Skin epidermis (tissue), 12 donors: ENCODE measurements around the gene RABGAP1L.
"Not testable (repeated sequence)": the region's sequence is repeated elsewhere in the genome, so short reads cannot be mapped to it uniquely, and the experiment has no call there.

ENCODE experiments used
- H3K27ac ChIP-seq, 21 experiments: fragments of 200-600 bp; sonication (generic) in 11 of 21; one replicate each; pipeline ENCODE4 v1.5.0; 2020; ENCODE audit warnings: mild to moderate bottlenecking in 3 of 21, inconsistent platforms in 2 of 21, moderate library complexity in 2 of 21
- H3K4me3 ChIP-seq, 7 experiments: fragments of 200-600 bp; sonication (generic) in 2 of 7; one replicate each; pipeline ENCODE4 v1.5.0; 2020; ENCODE audit warnings: inconsistent platforms in 2 of 7, mild to moderate bottlenecking in 2 of 7, moderate library complexity in 1 of 7

The RABGAP1L gene

DNA sequence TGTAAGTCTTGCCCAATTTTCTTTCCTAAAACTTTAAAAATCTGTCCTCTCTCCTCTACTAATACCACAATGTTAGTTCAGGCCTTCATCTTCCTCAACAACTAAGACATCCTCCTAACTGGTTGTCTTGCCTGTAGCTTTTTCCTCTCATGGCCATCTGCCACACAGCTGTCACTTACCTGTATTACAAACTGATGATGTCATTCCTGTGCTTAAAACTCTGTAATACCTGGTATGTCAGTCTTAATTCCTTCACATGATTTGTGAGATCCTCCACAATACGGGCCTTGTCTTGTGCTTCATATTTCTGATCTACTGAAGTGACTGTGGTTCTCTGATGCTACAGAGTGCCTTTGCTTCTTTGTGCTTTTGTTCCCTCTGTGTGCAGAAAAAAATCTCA, 854.1 kb downstream of the RABGAP1L start:
- Histone ChIP-seq H3K27ac (no peak overlapping the region), H3K4me3 (no peak overlapping the region)

DNA sequence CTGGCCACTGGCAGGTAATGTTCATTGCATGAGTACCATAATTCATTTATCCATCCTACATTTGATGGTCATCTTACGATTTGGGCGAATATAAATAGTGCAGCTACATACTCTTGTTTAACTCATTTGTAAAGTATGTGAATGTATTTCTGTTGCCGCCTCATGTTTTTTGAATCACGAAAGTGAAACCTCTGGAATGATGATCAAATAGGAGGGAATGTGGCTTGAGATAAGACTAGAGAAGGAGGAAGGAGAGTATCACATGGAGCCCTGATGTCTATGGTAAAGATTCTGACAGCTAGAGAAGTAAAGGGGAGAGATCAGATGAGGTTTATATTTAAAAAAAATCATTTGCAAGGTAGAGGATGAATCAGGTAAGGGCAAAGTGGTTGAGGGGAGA, 855.9 kb downstream of the RABGAP1L start:
- Histone ChIP-seq H3K4me3 (no peak overlapping the region), H3K27ac (no peak overlapping the region)

DNA sequence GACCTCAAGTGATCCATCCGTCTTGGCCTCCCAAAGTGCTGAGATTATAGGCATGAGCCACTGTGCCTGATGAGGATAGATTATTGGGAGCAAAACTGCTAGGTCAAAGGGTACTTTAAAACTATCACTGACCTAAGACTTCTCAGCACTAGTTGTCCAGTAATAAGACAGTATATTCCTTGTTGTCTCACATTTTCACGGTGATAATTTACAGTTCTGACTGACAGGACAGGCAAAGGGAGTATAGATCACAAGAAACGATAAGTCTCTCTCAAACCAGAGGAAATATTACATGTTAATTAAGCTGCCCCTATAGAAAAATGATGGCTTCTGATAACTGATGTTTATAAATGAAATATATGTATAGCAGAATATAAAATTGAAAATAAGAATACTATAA, 860.2 kb downstream of the RABGAP1L start:
- Histone ChIP-seq H3K27ac (no peak overlapping the region), H3K4me3 (no peak overlapping the region)

DNA sequence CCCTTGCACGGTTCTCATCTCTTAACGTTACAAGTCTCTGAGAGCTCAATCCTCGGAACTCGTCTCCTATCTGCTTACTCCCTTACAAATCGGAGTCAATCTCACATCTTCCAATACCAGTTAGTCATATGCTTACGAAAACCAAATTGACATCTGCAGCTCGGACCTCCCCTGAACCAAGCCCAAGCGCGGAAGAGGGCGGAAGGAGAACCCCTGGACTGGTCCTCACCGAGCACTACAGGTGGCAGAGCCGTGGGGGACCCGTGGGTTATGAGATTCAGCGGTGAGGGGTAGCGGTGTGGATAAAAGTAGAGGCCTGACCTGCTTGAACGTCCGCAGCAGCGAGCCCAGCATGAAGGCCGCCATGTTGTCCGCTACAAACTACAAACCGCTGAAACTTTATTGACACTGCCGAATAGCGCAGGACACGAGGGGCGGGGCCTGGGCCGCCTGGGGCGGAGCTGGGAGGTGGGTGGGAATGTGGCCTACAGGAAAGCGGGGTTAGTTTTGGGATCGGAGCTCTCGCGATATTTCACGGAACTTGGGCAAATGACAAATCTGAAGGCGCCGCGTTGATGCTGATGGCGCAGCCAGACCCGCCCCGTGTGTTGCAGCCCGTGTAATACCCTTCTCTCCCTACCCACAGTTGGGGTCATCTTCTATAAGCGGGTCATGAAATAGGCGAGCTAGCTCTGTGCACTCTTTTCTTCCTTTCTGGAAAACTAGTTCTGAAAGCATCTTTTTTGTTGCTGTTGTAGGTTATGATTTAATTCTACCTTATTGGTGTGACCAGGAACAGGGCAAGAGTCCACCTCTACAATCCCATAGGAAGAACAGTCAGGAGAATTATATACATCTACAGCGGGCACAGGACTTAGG, 864.0 kb downstream of the RABGAP1L start, which contains the start of gene MRPS14:
TSS of gene MRPS14 (minus strand) at position 383 of the 879 bp plus-strand sequence. CDS start at position 366, 17 bp downstream.
- peak within 1 kb of the TSS; percentile 67 to 93 (median 80) for H3K4me3 ChIP-seq
- peak within 1 kb of the TSS; percentile 4 to 92 (median 85) for H3K27ac ChIP-seq

DNA sequence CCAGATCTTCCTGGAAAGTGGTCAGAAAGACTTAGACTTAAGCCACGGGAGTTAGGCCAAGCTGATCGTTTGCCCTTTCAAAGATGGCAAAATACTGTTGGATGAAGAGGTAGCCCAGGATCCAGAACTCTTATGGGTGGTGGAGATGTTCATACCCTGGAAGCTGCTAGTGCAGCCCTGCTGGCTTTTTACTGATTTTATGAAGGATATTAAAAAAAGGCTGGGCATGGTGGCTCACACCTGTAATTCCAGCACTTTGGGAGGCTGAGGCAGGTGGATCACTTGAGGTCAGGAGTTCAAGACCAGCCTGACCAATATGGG, 864.6 kb downstream of the RABGAP1L start:
- Histone ChIP-seq H3K27ac (peak overlapping the region in 18 of 21 experiments; percentile 60 to 92 (median 86)), H3K4me3 (peak overlapping the region; percentile 67 to 93 (median 80))

DNA sequence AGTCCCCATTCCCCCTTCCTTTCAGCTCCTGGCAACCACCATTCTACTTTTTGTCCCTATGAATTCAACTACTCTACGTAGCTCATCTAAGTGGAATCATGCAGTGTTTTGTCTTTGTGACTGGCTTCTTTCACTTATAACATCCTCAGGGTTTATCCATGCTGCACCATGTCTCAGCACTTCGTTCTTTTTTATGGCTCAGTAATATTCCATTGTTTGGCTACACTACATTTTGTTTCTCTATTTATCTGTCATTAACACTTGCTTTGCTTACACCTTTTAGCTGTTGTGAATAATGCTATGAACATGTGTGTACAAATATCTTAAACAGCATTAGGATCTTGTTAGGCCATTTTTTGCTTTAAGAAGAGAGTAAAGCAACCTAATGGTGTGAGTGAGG, 865.5 kb downstream of the RABGAP1L start:
- Histone ChIP-seq H3K4me3 (no peak overlapping the region), H3K27ac (peak overlapping the region in 1 of 21 experiments; percentile 6)

DNA sequence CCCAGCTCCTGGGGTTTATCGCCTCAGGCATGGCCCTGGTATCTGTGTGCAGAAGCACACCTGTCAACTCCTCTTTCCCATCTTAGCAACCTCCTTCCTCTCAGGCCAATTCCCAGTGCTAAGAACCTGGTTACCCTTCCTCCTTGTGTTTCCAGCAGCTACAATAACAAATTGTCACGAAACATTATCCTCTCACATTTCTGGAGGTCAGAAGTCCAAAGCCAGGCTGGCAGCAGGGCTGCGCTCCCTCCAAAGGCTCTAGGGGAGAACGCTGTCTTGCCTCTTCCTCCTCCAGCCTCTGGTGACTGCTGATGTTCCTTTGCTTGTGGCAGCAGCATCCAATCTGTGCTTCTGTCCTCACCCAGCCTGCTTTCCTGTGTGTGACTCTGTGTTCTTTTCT, 874.6 kb downstream of the RABGAP1L start:
- Histone ChIP-seq H3K4me3 (no peak overlapping the region), H3K27ac (no peak overlapping the region)

DNA sequence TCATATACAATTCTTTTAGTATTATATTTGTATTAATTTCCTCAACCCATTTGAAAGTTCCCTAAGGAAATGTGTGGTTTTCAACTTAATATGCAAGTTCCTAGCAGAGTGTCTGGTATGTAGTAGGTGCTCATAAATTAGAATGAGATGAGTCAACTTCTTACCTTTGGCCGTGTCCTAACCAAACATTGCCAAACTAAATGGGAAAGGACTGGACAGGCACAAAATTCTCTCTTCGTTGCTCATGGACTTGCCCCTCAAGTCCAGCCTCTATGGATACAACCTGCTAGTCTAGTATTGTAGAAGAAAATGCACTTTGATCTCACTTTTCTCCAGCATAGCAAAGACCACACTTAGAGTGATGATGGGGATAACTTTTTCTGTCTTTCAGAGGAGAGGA, 875.5 kb downstream of the RABGAP1L start:
- no peak overlapping the region for H3K27ac ChIP-seq

DNA sequence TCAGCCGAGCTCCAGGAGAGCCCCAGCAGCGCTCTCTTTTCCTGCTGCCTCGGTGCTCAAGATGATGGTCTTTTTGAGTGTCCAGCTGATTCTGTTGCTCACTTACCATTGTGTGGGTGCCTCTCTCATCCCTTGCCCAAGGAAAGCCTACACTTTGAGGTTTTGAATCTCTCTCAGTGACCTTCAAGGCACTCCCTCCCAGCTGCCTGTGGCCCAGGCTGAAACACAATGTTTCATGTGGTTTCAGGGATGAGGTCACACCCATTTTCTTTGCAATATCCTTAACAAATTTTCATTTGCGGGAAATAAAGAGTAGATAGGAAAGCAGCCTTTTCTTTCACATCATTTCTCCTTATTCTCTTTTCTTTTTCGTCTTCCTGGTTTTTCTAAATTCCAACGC, 876.5 kb downstream of the RABGAP1L start:
- Histone ChIP-seq H3K4me3 (no peak overlapping the region), H3K27ac (peak overlapping the region in 2 of 21 experiments; percentile 51 to 52)

More for the DNA sequence above, 875.5 kb downstream of the RABGAP1L start:
- H3K4me3 ChIP-seq: no peak overlapping the region

DNA sequence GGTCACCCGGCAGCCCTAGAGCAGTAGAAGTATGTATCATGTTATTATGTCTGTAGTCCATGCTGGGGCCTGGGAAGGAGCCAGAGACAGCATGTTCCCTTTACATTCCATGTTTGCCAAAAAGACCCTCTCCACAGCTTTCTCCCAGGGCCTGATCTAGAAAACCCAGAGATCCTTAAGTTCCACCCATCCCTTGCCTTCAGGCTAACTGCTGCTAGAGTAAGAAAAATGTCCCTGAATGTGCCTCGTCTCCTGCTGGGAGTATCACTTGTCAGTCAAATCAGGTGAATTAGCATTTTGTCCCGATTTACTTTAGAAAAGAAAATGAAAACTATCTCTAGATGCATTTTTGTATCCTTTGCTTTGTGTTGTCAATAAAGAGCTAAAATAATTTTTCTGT, 877.2 kb downstream of the RABGAP1L start:
- H3K4me3 ChIP-seq: no peak overlapping the region
- peak overlapping the region in 3 of 21 experiments; percentile 47 to 52 (median 51) for H3K27ac ChIP-seq

DNA sequence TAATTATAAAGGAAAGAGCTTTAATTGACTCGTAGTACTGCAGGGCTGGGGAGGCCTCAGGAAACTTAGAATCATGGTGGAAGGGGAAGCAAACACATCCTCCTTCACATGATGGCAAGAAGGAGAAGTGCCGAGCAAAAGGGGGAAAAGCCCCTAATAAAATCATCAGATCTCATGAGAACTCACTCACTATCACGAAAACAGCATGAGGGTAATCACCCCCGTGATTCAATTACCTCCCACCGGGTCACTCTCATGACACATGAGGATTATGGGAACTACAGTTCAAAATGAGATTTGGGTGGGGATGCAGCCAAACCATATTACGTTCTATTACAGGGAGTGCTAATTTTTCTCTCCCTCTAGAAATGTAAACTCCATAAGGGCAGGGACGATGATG, 878.1 kb downstream of the RABGAP1L start:
- no peak overlapping the region for H3K4me3 ChIP-seq
- peak overlapping the region in 2 of 21 experiments; percentile 41 to 52 for H3K27ac ChIP-seq

DNA sequence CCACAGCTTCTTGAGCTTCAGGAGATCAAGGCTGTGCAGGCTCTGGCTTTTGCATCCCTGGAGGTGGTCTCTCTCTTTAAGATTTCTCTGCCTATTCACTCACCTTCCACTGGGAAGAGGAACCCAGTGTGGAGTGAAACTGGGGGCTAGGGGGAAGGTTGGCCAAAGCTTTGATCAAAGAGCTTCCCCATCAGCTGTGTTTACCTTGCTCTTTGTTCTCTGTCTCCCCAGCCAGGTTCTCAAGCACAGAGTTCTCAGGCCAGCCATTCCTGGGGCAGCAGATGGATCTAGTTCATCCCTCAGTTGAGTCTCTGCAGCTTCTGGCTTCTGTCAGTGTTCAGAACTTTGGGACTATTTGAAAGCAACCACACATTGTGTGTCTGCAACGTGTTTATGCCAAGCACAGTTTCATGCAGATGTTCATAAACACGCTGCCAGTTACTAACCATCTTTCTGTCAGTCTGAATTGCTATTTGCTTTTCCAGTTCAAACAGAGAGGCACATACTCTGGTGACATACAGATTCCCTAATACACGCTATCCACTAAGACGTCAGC, 881.1 kb downstream of the RABGAP1L start:
- Histone ChIP-seq H3K4me3 (no peak overlapping the region), H3K27ac (peak overlapping the region in 3 of 21 experiments; percentile 37 to 54 (median 45))

DNA sequence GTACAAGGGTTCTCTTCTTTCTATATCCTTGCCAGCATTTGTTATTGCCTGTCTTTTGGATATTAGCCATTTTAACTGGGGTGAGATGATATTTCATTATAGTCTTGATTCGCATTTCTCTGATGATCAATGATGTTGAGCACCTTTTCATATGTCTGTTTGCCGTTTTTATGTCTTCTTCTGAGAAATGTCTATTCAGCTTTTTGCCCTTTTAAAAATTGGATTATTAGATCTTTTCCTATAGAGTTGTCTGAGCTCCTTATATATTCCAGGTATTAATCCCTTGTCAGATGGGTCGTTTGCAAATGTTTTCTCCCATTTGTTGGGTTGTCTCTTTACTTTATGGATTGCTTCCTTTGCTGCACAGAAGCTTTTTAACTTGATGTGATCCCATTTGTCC, 883.3 kb downstream of the RABGAP1L start:
- Histone ChIP-seq H3K27ac (no peak overlapping the region), H3K4me3 (no peak overlapping the region)

DNA sequence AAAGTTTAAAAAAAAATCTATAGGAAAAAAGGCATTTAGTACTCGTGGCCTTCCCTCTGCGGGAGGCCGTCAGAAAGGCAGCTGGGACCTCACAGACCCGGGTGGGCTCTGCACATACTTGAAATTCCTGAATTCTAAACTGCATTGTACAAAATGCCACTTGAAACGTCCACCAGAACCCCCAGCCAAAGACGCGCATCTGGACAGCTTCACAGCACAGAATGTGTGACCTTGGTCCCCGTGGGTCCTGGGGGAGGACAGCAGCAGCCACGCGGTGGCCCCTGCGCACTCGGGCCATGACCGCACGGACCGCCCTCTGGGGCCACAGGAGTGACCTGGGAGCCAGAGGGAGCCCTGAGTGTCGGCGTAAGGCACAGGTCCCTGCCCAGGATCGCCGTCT, 884.5 kb downstream of the RABGAP1L start:
- H3K4me3 ChIP-seq: no peak overlapping the region
- H3K27ac ChIP-seq: no peak overlapping the region

DNA sequence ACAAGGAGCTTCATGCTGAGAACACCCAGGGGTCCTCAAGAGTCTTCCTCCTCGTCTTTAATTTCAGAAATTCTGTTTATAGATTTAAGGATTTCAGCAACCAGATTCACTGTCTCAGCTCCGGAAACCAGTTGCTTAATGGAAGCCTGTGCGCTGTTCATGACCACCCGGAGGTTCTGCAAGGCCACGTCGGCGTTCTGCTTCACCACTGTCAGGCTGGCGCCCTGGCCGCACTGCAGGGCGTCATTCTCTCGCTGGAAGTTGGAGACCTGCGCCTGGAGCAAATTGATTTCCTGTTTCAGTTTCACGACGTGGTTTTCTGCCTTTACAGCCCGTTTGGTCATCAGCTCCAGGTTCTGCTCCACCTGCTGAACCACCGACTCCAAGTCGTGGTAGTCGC, 885.3 kb downstream of the RABGAP1L start:
- not testable (repeated sequence) for H3K4me3 ChIP-seq, H3K27ac ChIP-seq
